ENCODE results near the gene ATAD3B.
"Not testable (repeated sequence)": the region's sequence is repeated elsewhere in the genome, so short reads cannot be mapped to it uniquely, and the experiment has no call there.

The ATAD3B gene

DNA sequence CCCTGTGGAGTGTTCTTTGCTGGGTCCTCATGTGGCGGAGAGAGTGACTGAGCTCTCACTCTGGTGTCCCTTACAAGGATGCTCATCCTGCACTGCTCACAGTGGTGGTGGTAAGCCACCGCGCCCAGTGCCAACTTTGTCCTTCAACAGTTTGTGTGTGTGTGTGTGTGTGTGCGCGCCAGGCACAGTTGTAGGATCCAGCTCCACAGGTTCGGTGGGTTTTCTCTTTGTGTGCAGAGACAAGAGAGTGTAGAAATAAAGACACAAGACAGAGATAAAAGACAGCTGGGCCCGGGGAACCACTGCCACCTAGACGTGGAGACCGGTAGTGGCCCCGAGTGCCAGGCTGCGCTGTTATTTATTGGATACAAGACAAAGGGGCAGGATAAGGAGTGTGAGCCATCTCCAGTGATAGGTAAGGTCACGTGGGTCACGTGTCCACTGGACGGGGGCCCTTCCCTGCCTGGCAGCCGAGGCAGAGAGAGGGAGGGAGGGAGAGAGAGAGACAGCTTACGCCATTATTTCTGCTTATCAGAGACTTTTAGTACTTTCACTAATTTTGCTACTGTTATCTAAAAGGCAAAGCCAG lies 33.3 kb downstream of the ATAD3B start:
- DNase-seq: peak; percentile 53
- H3K4me1 ChIP-seq (ENCODE audit: control insufficient read depth, insufficient read depth, low read depth, low read length); H3K9me3 ChIP-seq (ENCODE audit: control insufficient read depth, low read length); H3K4me2 ChIP-seq (ENCODE audit: low read length, poor library complexity, severe bottlenecking); H3K36me3 ChIP-seq (ENCODE audit: control insufficient read depth in 1 of 2, insufficient read depth in 2 of 2, low read depth in 1 of 2, low read length in 2 of 2); H2BK15ac ChIP-seq (ENCODE audit: low read depth, poor library complexity, severe bottlenecking); H2AFZ ChIP-seq (ENCODE audit: low read depth, low read length); H3K27me3 ChIP-seq (ENCODE audit: control insufficient read depth in 1 of 2, insufficient read depth in 1 of 2, low read length in 2 of 2); H2BK120ac ChIP-seq (ENCODE audit: low read depth, low read length); H3K18ac ChIP-seq (ENCODE audit: low read depth in 1 of 2, low read length in 2 of 2); H2BK12ac ChIP-seq (ENCODE audit: low read length in 2 of 2); H2AK5ac ChIP-seq (ENCODE audit: low read length, severe bottlenecking); H3K23ac ChIP-seq (ENCODE audit: low read length in 2 of 2); H2BK5ac ChIP-seq (ENCODE audit: low read depth, low read length, poor library complexity, severe bottlenecking); H3K14ac ChIP-seq (ENCODE audit: low read length in 2 of 2); H3K79me1 ChIP-seq (replicated peaks; ENCODE audit: low read length, poor library complexity, severe bottlenecking); H3K4ac ChIP-seq (ENCODE audit: low read depth in 1 of 2, low read length in 2 of 2); H3K4me3 ChIP-seq (ENCODE audit: insufficient read depth in 1 of 2, low read depth in 1 of 2, low read length in 2 of 2); H3K27ac ChIP-seq (ENCODE audit: low read length, poor library complexity, severe bottlenecking): not testable (repeated sequence)
- Histone ChIP-seq H4K91ac (ENCODE audit: low read length) (peak overlapping the region; percentile 6), H4K8ac (ENCODE audit: low read length) (peak overlapping the region; percentile 85), H3K9ac (ENCODE audit: low read length) (peak overlapping the region; percentile 69)
- 81% methylated on average over 12 of the region's 16 CpGs for WGBS

DNA sequence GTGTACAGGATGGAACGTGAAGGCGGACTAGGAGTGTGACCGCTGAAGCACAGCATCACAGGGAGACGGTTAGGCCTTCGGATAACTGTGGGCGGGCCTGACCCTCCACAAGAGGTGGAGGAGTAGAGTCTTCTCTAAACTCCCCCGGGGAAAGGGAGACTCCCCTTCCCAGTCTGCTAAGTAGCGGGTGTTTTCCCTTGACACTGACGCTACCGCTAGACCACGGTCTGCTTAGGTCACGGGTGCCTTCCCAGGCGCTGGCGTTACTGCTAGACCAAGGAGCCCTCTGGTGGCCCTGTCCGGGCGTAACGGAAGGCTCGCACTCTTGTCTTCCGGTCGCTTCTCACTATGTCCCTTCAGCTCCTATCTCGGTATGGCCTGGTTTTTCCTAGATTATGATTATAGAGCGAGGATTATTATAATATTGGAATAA lies 33.8 kb downstream of the ATAD3B start:
- H3K9me3 ChIP-seq (ENCODE audit: control insufficient read depth, low read length); H3K4me1 ChIP-seq (ENCODE audit: control insufficient read depth, insufficient read depth, low read depth, low read length); H3K4me3 ChIP-seq (ENCODE audit: insufficient read depth in 1 of 2, low read depth in 1 of 2, low read length in 2 of 2); H3K4me2 ChIP-seq (ENCODE audit: low read length, poor library complexity, severe bottlenecking); H4K91ac ChIP-seq (ENCODE audit: low read length); H2BK120ac ChIP-seq (ENCODE audit: low read depth, low read length); H4K8ac ChIP-seq (ENCODE audit: low read length); H3K79me1 ChIP-seq (replicated peaks; ENCODE audit: low read length, poor library complexity, severe bottlenecking); H3K23ac ChIP-seq (ENCODE audit: low read length in 2 of 2); H2BK15ac ChIP-seq (ENCODE audit: low read depth, poor library complexity, severe bottlenecking); H3K18ac ChIP-seq (ENCODE audit: low read depth in 1 of 2, low read length in 2 of 2); H2AFZ ChIP-seq (ENCODE audit: low read depth, low read length); H2BK12ac ChIP-seq (ENCODE audit: low read length in 2 of 2); H3K14ac ChIP-seq (ENCODE audit: low read length in 2 of 2); H2BK5ac ChIP-seq (ENCODE audit: low read depth, low read length, poor library complexity, severe bottlenecking); H2AK5ac ChIP-seq (ENCODE audit: low read length, severe bottlenecking); H3K27me3 ChIP-seq (ENCODE audit: control insufficient read depth in 1 of 2, insufficient read depth in 1 of 2, low read length in 2 of 2); H3K27ac ChIP-seq (ENCODE audit: low read length, poor library complexity, severe bottlenecking); H3K36me3 ChIP-seq (ENCODE audit: control insufficient read depth in 1 of 2, insufficient read depth in 2 of 2, low read depth in 1 of 2, low read length in 2 of 2); H3K4ac ChIP-seq (ENCODE audit: low read depth in 1 of 2, low read length in 2 of 2): not testable (repeated sequence)
- peak; percentile 26 for DNase-seq
- WGBS: 100% methylated on average over 2 of the region's 22 CpGs
- peak overlapping the region; percentile 69 for H3K9ac ChIP-seq (ENCODE audit: low read length)

GRCh38 chr1:1505801-1506200 lies 34.2 kb downstream of the ATAD3B start:
- not testable (repeated sequence) for H2BK120ac ChIP-seq (ENCODE audit: low read depth, low read length); H3K4me1 ChIP-seq (ENCODE audit: control insufficient read depth, insufficient read depth, low read depth, low read length); H3K79me1 ChIP-seq (replicated peaks; ENCODE audit: low read length, poor library complexity, severe bottlenecking); H2AK5ac ChIP-seq (ENCODE audit: low read length, severe bottlenecking); H3K4me2 ChIP-seq (ENCODE audit: low read length, poor library complexity, severe bottlenecking); H3K14ac ChIP-seq (ENCODE audit: low read length in 2 of 2); H4K91ac ChIP-seq (ENCODE audit: low read length); H3K36me3 ChIP-seq (ENCODE audit: control insufficient read depth in 1 of 2, insufficient read depth in 2 of 2, low read depth in 1 of 2, low read length in 2 of 2); H2AFZ ChIP-seq (ENCODE audit: low read depth, low read length); H2BK12ac ChIP-seq (ENCODE audit: low read length in 2 of 2); H3K23ac ChIP-seq (ENCODE audit: low read length in 2 of 2); H3K27me3 ChIP-seq (ENCODE audit: control insufficient read depth in 1 of 2, insufficient read depth in 1 of 2, low read length in 2 of 2); H3K27ac ChIP-seq (ENCODE audit: low read length, poor library complexity, severe bottlenecking); H2BK15ac ChIP-seq (ENCODE audit: low read depth, poor library complexity, severe bottlenecking); H3K4me3 ChIP-seq (ENCODE audit: insufficient read depth in 1 of 2, low read depth in 1 of 2, low read length in 2 of 2); H3K18ac ChIP-seq (ENCODE audit: low read depth in 1 of 2, low read length in 2 of 2); H2BK5ac ChIP-seq (ENCODE audit: low read depth, low read length, poor library complexity, severe bottlenecking); DNase-seq; H3K9me3 ChIP-seq (ENCODE audit: control insufficient read depth, low read length); H3K4ac ChIP-seq (ENCODE audit: low read depth in 1 of 2, low read length in 2 of 2)
- H4K8ac ChIP-seq (ENCODE audit: low read length): peak overlapping the region; percentile 49
- WGBS: 83% methylated on average over 4 of the region's 5 CpGs
- H3K9ac ChIP-seq (ENCODE audit: low read length): peak overlapping the region; percentile 41

- no peak overlapping the region for H3K23ac ChIP-seq (ENCODE audit: low read length in 2 of 2)
- no peaks in the 10 kb centered on the region for H3K36me3 ChIP-seq (ENCODE audit: control insufficient read depth in 1 of 2, insufficient read depth in 2 of 2, low read depth in 1 of 2, low read length in 2 of 2)
- H2AFZ ChIP-seq (ENCODE audit: low read depth, low read length): no peak overlapping the region
- H3K18ac ChIP-seq (ENCODE audit: low read depth in 1 of 2, low read length in 2 of 2): no peak overlapping the region
- H3K79me1 ChIP-seq (replicated peaks; ENCODE audit: low read length, poor library complexity, severe bottlenecking): peaks cover 2% of the 10 kb centered on the region
- H3K27ac ChIP-seq (ENCODE audit: low read length, poor library complexity, severe bottlenecking): no peak overlapping the region
- DNase-seq: no peak
- H3K27me3 ChIP-seq (ENCODE audit: control insufficient read depth in 1 of 2, insufficient read depth in 1 of 2, low read length in 2 of 2): no peaks in the 10 kb centered on the region
- H3K4me3 ChIP-seq (ENCODE audit: insufficient read depth in 1 of 2, low read depth in 1 of 2, low read length in 2 of 2): no peak overlapping the region
- no peak overlapping the region for H2BK5ac ChIP-seq (ENCODE audit: low read depth, low read length, poor library complexity, severe bottlenecking)
- H4K8ac ChIP-seq (ENCODE audit: low read length): no peak overlapping the region
- no peak overlapping the region for H4K91ac ChIP-seq (ENCODE audit: low read length)
- no peaks in the 10 kb centered on the region for H3K9me3 ChIP-seq (ENCODE audit: control insufficient read depth, low read length)
- H3K14ac ChIP-seq (ENCODE audit: low read length in 2 of 2): no peak overlapping the region
- no peak overlapping the region for H2AK5ac ChIP-seq (ENCODE audit: low read length, severe bottlenecking)
- no peak overlapping the region for H2BK15ac ChIP-seq (ENCODE audit: low read depth, poor library complexity, severe bottlenecking)
- H3K4me1 ChIP-seq (ENCODE audit: control insufficient read depth, insufficient read depth, low read depth, low read length): peaks cover 4% of the 10 kb centered on the region
- no peak overlapping the region for H3K4ac ChIP-seq (ENCODE audit: low read depth in 1 of 2, low read length in 2 of 2)
- no peak overlapping the region for H3K4me2 ChIP-seq (ENCODE audit: low read length, poor library complexity, severe bottlenecking)
- H3K9ac ChIP-seq (ENCODE audit: low read length): no peak overlapping the region
- H2BK12ac ChIP-seq (ENCODE audit: low read length in 2 of 2): no peak overlapping the region
- WGBS: 96% methylated on average over 4 of the region's 4 CpGs
- H2BK120ac ChIP-seq (ENCODE audit: low read depth, low read length): no peak overlapping the region
Observed at GRCh38 chr1:1507305-1507704, 35.7 kb downstream of the ATAD3B start.
